ENCODE data around the gene C17orf50. TPM values are rescaled to one million over a fixed set of nuclear protein-coding genes. Genes with fewer than 3 reads are reported as not detected.

The C17orf50 gene
- total and polyA plus RNA-seq, 2 experiments from 2014 or later: not detected

DNA sequence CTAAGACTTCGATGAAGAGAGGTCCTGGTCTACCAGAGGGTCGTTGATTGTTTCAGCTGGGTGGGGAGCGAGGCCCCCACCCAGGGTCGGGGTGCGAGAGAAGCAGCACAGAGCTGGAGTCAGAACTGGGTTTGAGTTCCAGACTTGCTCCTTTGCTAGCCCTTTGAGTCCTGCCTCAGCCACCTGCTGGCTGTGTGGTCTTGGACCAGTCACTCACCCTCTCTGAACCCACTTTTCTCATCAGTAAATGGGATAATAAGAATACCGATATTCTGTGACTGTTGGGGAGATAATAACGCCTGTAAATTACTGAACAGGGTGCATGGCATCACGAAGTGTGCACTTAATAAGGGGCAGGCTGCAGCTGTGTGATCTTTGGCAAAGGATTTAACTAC lies 35.2 kb downstream of the C17orf50 start:
- H3K9me3 ChIP-seq (ENCODE audit: low read depth): no peaks in the 10 kb centered on the region
- WGBS (ENCODE audit: low lambda C conversion rate, missing lambda C conversion rate): 53% methylated on average over 8 of the region's 8 CpGs
- H3K4me3 ChIP-seq: peak overlapping the region; percentile 67
- H3K4me1 ChIP-seq (ENCODE audit: insufficient read depth): peaks cover 13% of the 10 kb centered on the region
- H3K27ac ChIP-seq: no peak overlapping the region
- H4K20me1 ChIP-seq (ENCODE audit: insufficient read depth, poor library complexity, severe bottlenecking): no peaks in the 10 kb centered on the region
- H3K27me3 ChIP-seq: peaks cover 60% of the 10 kb centered on the region
- no peaks in the 10 kb centered on the region for H3K79me2 ChIP-seq
- H2AFZ ChIP-seq: peak overlapping the region; percentile 60
- no peaks in the 10 kb centered on the region for H3K9me2 ChIP-seq (replicated peaks; ENCODE audit: insufficient read depth)
- TF ChIP-seq EZH2 (IDR thresholded peaks at IDR 0.05; ENCODE audit: borderline replicate concordance) (no peak), EZH2phosphoT487 (IDR thresholded peaks at IDR 0.05; ENCODE audit: low read depth, severe bottlenecking, unreplicated experiment) (no peak), CTCF (IDR thresholded peaks at IDR 0.05; ENCODE audit: poor library complexity) (no peak)
- no peak for DNase-seq (ENCODE audit: low spot score)
- H3K4me2 ChIP-seq: peak overlapping the region; percentile 99
- H3K36me3 ChIP-seq (replicated peaks; ENCODE audit: insufficient read depth, low read depth): no peaks in the 10 kb centered on the region

DNA sequence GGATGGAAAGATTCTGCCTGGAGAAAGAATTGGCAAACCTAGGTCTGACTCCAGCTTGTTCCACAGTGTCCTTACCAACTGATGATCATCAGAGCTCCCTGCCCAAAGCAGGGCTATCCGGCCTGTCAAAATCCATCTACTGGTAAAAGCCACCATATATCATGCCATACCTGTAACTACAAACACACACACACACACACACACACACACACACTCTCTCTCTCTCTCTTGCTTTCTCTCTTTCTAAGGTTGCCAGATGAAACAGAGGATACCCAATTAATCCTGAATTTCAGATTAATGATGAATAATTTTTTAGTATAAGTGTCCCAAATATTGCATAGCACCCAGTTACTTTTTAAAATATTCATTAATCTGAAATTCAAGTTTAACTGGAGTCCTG lies 36.3 kb downstream of the C17orf50 start:
- TF ChIP-seq CTCF (IDR thresholded peaks at IDR 0.05; ENCODE audit: poor library complexity): no peak
- TF ChIP-seq EZH2 (IDR thresholded peaks at IDR 0.05; ENCODE audit: borderline replicate concordance): no peak
- no peak for TF ChIP-seq EZH2phosphoT487 (IDR thresholded peaks at IDR 0.05; ENCODE audit: low read depth, severe bottlenecking, unreplicated experiment)
- peaks cover 60% of the 10 kb centered on the region for H3K27me3 ChIP-seq
- WGBS (ENCODE audit: low lambda C conversion rate, missing lambda C conversion rate): 77% methylated on average over 1 of the region's 1 CpG
- H3K4me2 ChIP-seq: no peak overlapping the region
- no peak overlapping the region for H2AFZ ChIP-seq
- DNase-seq (ENCODE audit: low spot score): no peak
- H3K27ac ChIP-seq: no peak overlapping the region
- H3K79me2 ChIP-seq: no peaks in the 10 kb centered on the region
- no peaks in the 10 kb centered on the region for H3K9me3 ChIP-seq (ENCODE audit: low read depth)
- peaks cover 16% of the 10 kb centered on the region for H3K4me1 ChIP-seq (ENCODE audit: insufficient read depth)
- no peaks in the 10 kb centered on the region for H4K20me1 ChIP-seq (ENCODE audit: insufficient read depth, poor library complexity, severe bottlenecking)
- no peaks in the 10 kb centered on the region for H3K36me3 ChIP-seq (replicated peaks; ENCODE audit: insufficient read depth, low read depth)
- no peaks in the 10 kb centered on the region for H3K9me2 ChIP-seq (replicated peaks; ENCODE audit: insufficient read depth)
- H3K4me3 ChIP-seq: no peak overlapping the region

GRCh38 chr17:35797370-35797769 lies 36.7 kb downstream of the C17orf50 start:
- no peak for DNase-seq (ENCODE audit: low spot score)
- WGBS (ENCODE audit: low lambda C conversion rate, missing lambda C conversion rate): 56% methylated on average over 4 of the region's 4 CpGs
- H3K4me2 ChIP-seq: no peak overlapping the region
- H3K9me2 ChIP-seq (replicated peaks; ENCODE audit: insufficient read depth): no peaks in the 10 kb centered on the region
- no peaks in the 10 kb centered on the region for H3K9me3 ChIP-seq (ENCODE audit: low read depth)
- H2AFZ ChIP-seq: no peak overlapping the region
- H3K27ac ChIP-seq: no peak overlapping the region
- TF ChIP-seq EZH2 (IDR thresholded peaks at IDR 0.05; ENCODE audit: borderline replicate concordance) (no peak), EZH2phosphoT487 (IDR thresholded peaks at IDR 0.05; ENCODE audit: low read depth, severe bottlenecking, unreplicated experiment) (no peak), CTCF (IDR thresholded peaks at IDR 0.05; ENCODE audit: poor library complexity) (no peak)
- H3K4me3 ChIP-seq: no peak overlapping the region
- H4K20me1 ChIP-seq (ENCODE audit: insufficient read depth, poor library complexity, severe bottlenecking): no peaks in the 10 kb centered on the region
- peaks cover 60% of the 10 kb centered on the region for H3K27me3 ChIP-seq
- H3K4me1 ChIP-seq (ENCODE audit: insufficient read depth): peaks cover 17% of the 10 kb centered on the region
- H3K79me2 ChIP-seq: no peaks in the 10 kb centered on the region
- H3K36me3 ChIP-seq (replicated peaks; ENCODE audit: insufficient read depth, low read depth): no peaks in the 10 kb centered on the region

- no peak overlapping the region for H3K27ac ChIP-seq
- no peak overlapping the region for H3K4me3 ChIP-seq
- H3K4me2 ChIP-seq: no peak overlapping the region
- DNase-seq (ENCODE audit: low spot score): no peak
- no peaks in the 10 kb centered on the region for H3K9me2 ChIP-seq (replicated peaks; ENCODE audit: insufficient read depth)
- no peaks in the 10 kb centered on the region for H3K36me3 ChIP-seq (replicated peaks; ENCODE audit: insufficient read depth, low read depth)
- peaks cover 55% of the 10 kb centered on the region for H3K27me3 ChIP-seq
- H3K9me3 ChIP-seq (ENCODE audit: low read depth): no peaks in the 10 kb centered on the region
- no peaks in the 10 kb centered on the region for H4K20me1 ChIP-seq (ENCODE audit: insufficient read depth, poor library complexity, severe bottlenecking)
- no peak for TF ChIP-seq EZH2 (IDR thresholded peaks at IDR 0.05; ENCODE audit: borderline replicate concordance)
- no peak for TF ChIP-seq EZH2phosphoT487 (IDR thresholded peaks at IDR 0.05; ENCODE audit: low read depth, severe bottlenecking, unreplicated experiment)
- TF ChIP-seq CTCF (IDR thresholded peaks at IDR 0.05; ENCODE audit: poor library complexity): no peak
- WGBS (ENCODE audit: low lambda C conversion rate, missing lambda C conversion rate): 78% methylated on average over 5 of the region's 5 CpGs
- H3K4me1 ChIP-seq (ENCODE audit: insufficient read depth): peaks cover 17% of the 10 kb centered on the region
- no peak overlapping the region for H2AFZ ChIP-seq
- H3K79me2 ChIP-seq: no peaks in the 10 kb centered on the region
Observed at GRCh38 chr17:35797918-35798317, 37.2 kb downstream of the C17orf50 start.

All from hepatocyte (in vitro differentiated cells).